IMR-90 (cell line): Measurements from ENCODE around the gene OR4E2. TPM values are rescaled to one million over a fixed set of nuclear protein-coding genes. Genes with fewer than 3 reads are reported as not detected.

Experiments
- ATAC-seq: fragments of 200-7000 bp; cut with Tn5 transposase; 2 replicates; pipeline ENCODE4 v1.9.1; 2020; ENCODE audit warnings: low read depth, mild to moderate bottlenecking, moderate library complexity
- BruUV-seq: library from RNA; stranded (reverse); fragments of 400-500 nt; replicated peaks from 2 replicates; lab custom pipeline; 2021; lab: Mats Ljungman, UMichigan
- CTCF ChIA-PET: fragments of 300-600 bp; formaldehyde crosslinking; extraction: SDS; loops from one replicate; lab custom pipeline; 2021; ENCODE audit warnings: antibody characterized with exemption; lab: Yijun Ruan, JAX
- POLR2A ChIA-PET: fragments of 300-600 bp; sonication (Branson Sonifier 250); formaldehyde crosslinking; loops from one replicate; lab custom pipeline; 2022; ENCODE audit warnings: antibody characterized with exemption; ENCODE audit not compliant: unreplicated experiment; lab: Charles Lee
- DNase-seq: peaks from one replicate; pipeline ENCODE4 v3.0.0; 2013
- H2AFZ ChIP-seq: replicated peaks from 2 replicates; pipeline ENCODE3; 2013; ENCODE audit warnings: low read length, mild to moderate bottlenecking; ENCODE audit not compliant: poor library complexity
- H2AK5ac ChIP-seq: 2 replicates; pipeline ENCODE4 v1.6.1; 2013; ENCODE audit warnings: low read depth, low read length, inconsistent platforms
- H2AK9ac ChIP-seq: replicated peaks from 2 replicates; pipeline ENCODE3; 2013; ENCODE audit warnings: mild to moderate bottlenecking, low read depth, low read length, moderate library complexity; ENCODE audit not compliant: poor library complexity
- H2BK120ac ChIP-seq: 2 replicates; pipeline ENCODE4 v1.6.1; 2013; ENCODE audit warnings: low read depth, low read length, inconsistent platforms
- H2BK15ac ChIP-seq: 3 replicates; pipeline ENCODE4 v1.6.1; 2013; ENCODE audit warnings: low read depth, low read length, inconsistent platforms
- H2BK20ac ChIP-seq: 2 replicates; pipeline ENCODE4 v1.6.1; 2013; ENCODE audit warnings: low read depth, mild to moderate bottlenecking, inconsistent platforms, low read length, moderate library complexity
- H2BK5ac ChIP-seq: 2 replicates; pipeline ENCODE4 v1.6.1; 2013; ENCODE audit warnings: mild to moderate bottlenecking, low read depth, low read length, inconsistent platforms; ENCODE audit not compliant: poor library complexity, severe bottlenecking
- H3K14ac ChIP-seq: replicated peaks from 2 replicates; pipeline ENCODE4 v1.6.1; 2013; ENCODE audit warnings: low read depth, low read length, inconsistent platforms
- H3K18ac ChIP-seq: 2 replicates; pipeline ENCODE4 v1.6.1; 2013; ENCODE audit warnings: low read depth, low read length, control low read depth
- H3K23ac ChIP-seq: 2 replicates; pipeline ENCODE4 v1.6.1; 2013; ENCODE audit warnings: low read depth, low read length, inconsistent platforms
- H3K27ac ChIP-seq: 2 replicates; pipeline ENCODE4 v1.5.1; 2013; ENCODE audit warnings: mild to moderate bottlenecking, control low read depth, low read length; ENCODE audit not compliant: insufficient read depth
- H3K27me3 ChIP-seq: 2 replicates; pipeline ENCODE4 v1.6.1; 2013; ENCODE audit warnings: low read length; ENCODE audit not compliant: control insufficient read depth, insufficient read depth
- H3K36me3 ChIP-seq: 2 replicates; pipeline ENCODE4 v1.6.1; 2013; ENCODE audit warnings: low read length, mixed read lengths; ENCODE audit not compliant: control insufficient read depth, insufficient read depth
- H3K4ac ChIP-seq: 2 replicates; pipeline ENCODE4 v1.6.1; 2013; ENCODE audit warnings: low read depth, low read length, inconsistent platforms
- H3K4me1 ChIP-seq: 2 replicates; pipeline ENCODE4 v1.6.1; 2013; ENCODE audit warnings: low read length, mixed read lengths; ENCODE audit not compliant: control insufficient read depth, insufficient read depth
- H3K4me2 ChIP-seq: 2 replicates; pipeline ENCODE4 v1.6.1; 2013; ENCODE audit warnings: low read depth, mild to moderate bottlenecking, control low read depth, low read length, moderate library complexity
- H3K4me3 ChIP-seq: 2 replicates; pipeline ENCODE4 v1.5.1; 2013; ENCODE audit warnings: low read depth, mild to moderate bottlenecking, control low read depth, low read length, moderate library complexity; ENCODE audit not compliant: insufficient read depth
- H3K56ac ChIP-seq: 2 replicates; pipeline ENCODE4 v1.6.1; 2013; ENCODE audit warnings: low read length, inconsistent platforms; ENCODE audit not compliant: insufficient read depth; ENCODE audit errors: extremely low read depth
- H3K79me1 ChIP-seq, 2 experiments: 2 replicates each; pipeline ENCODE4 v1.6.1; 2013; ENCODE audit warnings: low read length in 2 of 2, inconsistent platforms in 1 of 2, low read depth in 1 of 2
- H3K9ac ChIP-seq: 2 replicates; pipeline ENCODE4 v1.6.1; 2013; ENCODE audit warnings: low read depth, low read length, control low read depth
- H3K9me1 ChIP-seq: 2 replicates; pipeline ENCODE4 v1.6.1; 2013; ENCODE audit warnings: low read length, inconsistent platforms; ENCODE audit not compliant: insufficient read depth
- H3K9me3 ChIP-seq: 2 replicates; pipeline ENCODE4 v1.6.1; 2013; ENCODE audit warnings: low read length; ENCODE audit not compliant: control insufficient read depth, insufficient read depth
- H4K20me1 ChIP-seq: 2 replicates; pipeline ENCODE4 v1.6.1; 2013; ENCODE audit warnings: low read length, inconsistent platforms; ENCODE audit not compliant: insufficient read depth
- H4K5ac ChIP-seq: 2 replicates; pipeline ENCODE4 v1.6.1; 2013; ENCODE audit warnings: mild to moderate bottlenecking, low read depth, low read length, control low read depth
- H4K8ac ChIP-seq, 2 experiments: 2 replicates each; pipeline ENCODE4 v1.6.1; 2013; ENCODE audit warnings: low read depth in 2 of 2, low read length in 2 of 2, control low read depth in 1 of 2, inconsistent platforms in 1 of 2
- H4K91ac ChIP-seq: 2 replicates; pipeline ENCODE4 v1.6.1; 2013; ENCODE audit warnings: low read depth, low read length, inconsistent platforms; ENCODE audit not compliant: insufficient read depth
- NFE2L2 ChIP-seq: fragments of 150-350 bp; IDR thresholded peaks from 2 replicates; pipeline ENCODE4 v1.6.1; 2016; ENCODE audit warnings: low read depth, mild to moderate bottlenecking, low read length
- RAD21 ChIP-seq: IDR thresholded peaks from 2 replicates; pipeline ENCODE4 v1.6.1; 2012; ENCODE audit warnings: low read length, improper control_type of control experiment
- RFX5 ChIP-seq: IDR thresholded peaks from 2 replicates; pipeline ENCODE4 v1.8.0; 2012; ENCODE audit warnings: low read depth, mild to moderate bottlenecking, low read length, moderate library complexity
- SMC3 ChIP-seq: fragments of 150-350 bp; IDR thresholded peaks from 2 replicates; pipeline ENCODE4 v1.6.1; 2016; ENCODE audit warnings: low read depth, mild to moderate bottlenecking, antibody characterized with exemption, low read length, moderate library complexity
- dilution Hi-C: fragments of 300-500 bp; cut with HindIII; formaldehyde crosslinking; loops from one replicate; pipeline ENCODE4 v1.14.3; 2018; ENCODE audit warnings: low sequenced_read_pairs; ENCODE audit not compliant: unreplicated experiment
- in situ Hi-C: fragments of 300-500 bp; cut with MboI; formaldehyde crosslinking; loops from 3 replicates; pipeline ENCODE4 v1.14.3; 2019; ENCODE audit warnings: low sequenced_read_pairs, inconsistent platforms, mixed read lengths
- intact Hi-C: fragments of 100-400 bp; cut with micrococcal nuclease; formaldehyde crosslinking; loops from 2 replicates; pipeline ENCODE4 v1.10.0; 2022
- polyA plus RNA-seq, 3 experiments: library from polyadenylated mRNA; depleted of rRNA; stranded (reverse); fragments of >200 nt; gene quantifications; 2 replicates each; pipeline ENCODE4 v1.2.3, GENCODE V29; 2012; ENCODE audit warnings: low replicate concordance in 1 of 3
- total RNA-seq: library from RNA; depleted of rRNA; stranded (reverse); fragments of >200 nt; gene quantifications from 2 replicates; pipeline ENCODE4 v1.2.3, GENCODE V29; 2012

OR4E2 gene
- total and polyA plus RNA-seq, 2 of the 4 experiments (the other 2 are of a cell fraction): not detected

DNA sequence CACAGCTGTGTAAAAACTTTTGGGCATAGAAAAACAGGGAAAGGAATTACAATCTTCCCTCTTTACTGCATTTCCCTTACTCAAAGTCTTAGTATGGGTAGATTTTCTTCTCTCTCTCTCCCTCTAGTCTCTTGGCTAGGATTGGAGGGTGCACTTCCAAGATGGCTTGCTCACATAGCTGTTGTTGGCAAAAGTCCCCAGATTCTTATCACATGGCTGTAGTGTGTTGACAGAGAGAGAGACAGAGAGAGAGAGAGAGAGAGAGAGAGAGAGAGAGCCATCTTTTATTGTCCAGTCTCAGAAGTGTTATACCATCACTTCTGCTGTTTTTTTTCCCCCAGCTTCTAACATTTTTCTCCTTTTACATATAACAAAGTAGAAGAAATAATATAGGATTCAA lies 6.3 kb upstream of the OR4E2 start:
- Histone ChIP-seq H4K20me1 (no peaks in the 10 kb centered on the region), H3K14ac (no peak overlapping the region), H3K18ac (no peak overlapping the region), H3K23ac (no peak overlapping the region), H4K8ac (no peak overlapping the region), H2BK20ac (no peak overlapping the region), H3K56ac (no peak overlapping the region), H3K27ac (no peak overlapping the region), H2BK15ac (no peak overlapping the region), H3K36me3 (no peaks in the 10 kb centered on the region), H2AK9ac (no peak overlapping the region), H4K91ac (no peak overlapping the region), H2AFZ (no peak overlapping the region), H2BK5ac (no peak overlapping the region), H3K27me3 (peaks cover 1% of the 10 kb centered on the region; the same call in 1 of the 2 replicates), H2AK5ac (no peak overlapping the region), H3K9me3 (no peaks in the 10 kb centered on the region), H3K4me3 (no peak overlapping the region), H3K4me1 (no peaks in the 10 kb centered on the region), H3K79me1 (no peaks in the 10 kb centered on the region), H4K5ac (no peak overlapping the region), H3K9ac (no peak overlapping the region), H3K4ac (no peak overlapping the region), H3K9me1 (no peaks in the 10 kb centered on the region), H2BK120ac (no peak overlapping the region), H3K4me2 (no peak overlapping the region)
- BruUV-seq: no TSS peak
- no peak for ATAC-seq
- in situ Hi-C loops: no loop called here
- intact Hi-C loops: no loop called here
- DNase-seq: peak; percentile 1
- ChIA-PET CTCF (interaction anchor here (0.6 to 1.2 kb wide), 2 partner anchors 11 to 495 kb away, joined by 3 read pairs; no protein-coding TSS in a partner anchor), POLR2A (no interaction called here)
- TF ChIP-seq RFX5 (no peak), SMC3 (no peak), NFE2L2 (no peak), RAD21 (no peak)
- dilution Hi-C loops: no loop called here
